Mucosa of stomach (tissue), 1 donor: ENCODE results near the gene ASZ1.
"Not testable (repeated sequence)": the region's sequence is repeated elsewhere in the genome, so short reads cannot be mapped to it uniquely, and the experiment has no call there.

Source experiments
- H3K27me3 ChIP-seq: one replicate; pipeline ENCODE4 v1.7.0; 2013; ENCODE audit warnings: mild to moderate bottlenecking, low read length; ENCODE audit not compliant: control insufficient read depth, insufficient read depth
- H3K36me3 ChIP-seq: one replicate; pipeline ENCODE4 v1.7.0; 2013; ENCODE audit warnings: low read length; ENCODE audit not compliant: control insufficient read depth, insufficient read depth
- H3K4me1 ChIP-seq: one replicate; pipeline ENCODE4 v1.7.0; 2013; ENCODE audit warnings: mild to moderate bottlenecking, low read length; ENCODE audit not compliant: control insufficient read depth, insufficient read depth
- H3K4me3 ChIP-seq: one replicate; pipeline ENCODE4 v1.7.0; 2013; ENCODE audit warnings: low read length
- H3K9ac ChIP-seq: one replicate; pipeline ENCODE4 v1.7.0; 2013; ENCODE audit warnings: mild to moderate bottlenecking, low read length, moderate library complexity
- H3K9me3 ChIP-seq: one replicate; pipeline ENCODE4 v1.7.0; 2013; ENCODE audit warnings: mild to moderate bottlenecking, low read length, moderate library complexity; ENCODE audit not compliant: control insufficient read depth
- donor health status: Pancreatic carcinoma.

Gene ASZ1

DNA sequence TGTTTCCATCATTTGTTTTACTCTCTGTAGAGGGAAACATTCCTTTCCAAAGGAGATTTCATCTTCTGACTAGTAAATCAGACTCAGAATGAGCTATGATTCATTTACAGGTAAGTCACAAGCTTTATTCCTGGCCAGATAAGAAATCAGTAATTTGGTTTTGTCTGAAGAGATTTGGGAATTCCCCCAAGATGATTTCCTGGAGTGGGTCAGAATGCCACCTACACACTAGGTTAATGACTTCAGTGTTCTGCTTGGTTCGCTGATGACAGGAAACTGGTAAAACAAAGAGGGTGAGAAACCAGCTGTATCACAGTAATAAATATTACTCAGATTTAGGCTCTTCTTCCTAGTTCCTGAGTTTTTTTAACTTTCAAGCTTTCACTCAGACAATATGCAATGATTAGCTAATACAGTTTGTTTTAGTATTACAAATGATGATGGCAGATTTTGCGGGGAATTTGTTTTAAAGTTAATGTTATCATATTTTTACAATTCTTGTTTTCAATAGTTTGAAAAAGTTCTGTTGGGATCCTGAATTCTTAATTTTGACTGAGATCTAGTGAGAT, 8.3 kb upstream of the ASZ1 start:
- Histone ChIP-seq H3K9me3 (no peaks in the 10 kb centered on the region), H3K9ac (no peak overlapping the region), H3K27me3 (no peaks in the 10 kb centered on the region), H3K4me1 (no peaks in the 10 kb centered on the region), H3K36me3 (no peaks in the 10 kb centered on the region), H3K4me3 (no peak overlapping the region)

DNA sequence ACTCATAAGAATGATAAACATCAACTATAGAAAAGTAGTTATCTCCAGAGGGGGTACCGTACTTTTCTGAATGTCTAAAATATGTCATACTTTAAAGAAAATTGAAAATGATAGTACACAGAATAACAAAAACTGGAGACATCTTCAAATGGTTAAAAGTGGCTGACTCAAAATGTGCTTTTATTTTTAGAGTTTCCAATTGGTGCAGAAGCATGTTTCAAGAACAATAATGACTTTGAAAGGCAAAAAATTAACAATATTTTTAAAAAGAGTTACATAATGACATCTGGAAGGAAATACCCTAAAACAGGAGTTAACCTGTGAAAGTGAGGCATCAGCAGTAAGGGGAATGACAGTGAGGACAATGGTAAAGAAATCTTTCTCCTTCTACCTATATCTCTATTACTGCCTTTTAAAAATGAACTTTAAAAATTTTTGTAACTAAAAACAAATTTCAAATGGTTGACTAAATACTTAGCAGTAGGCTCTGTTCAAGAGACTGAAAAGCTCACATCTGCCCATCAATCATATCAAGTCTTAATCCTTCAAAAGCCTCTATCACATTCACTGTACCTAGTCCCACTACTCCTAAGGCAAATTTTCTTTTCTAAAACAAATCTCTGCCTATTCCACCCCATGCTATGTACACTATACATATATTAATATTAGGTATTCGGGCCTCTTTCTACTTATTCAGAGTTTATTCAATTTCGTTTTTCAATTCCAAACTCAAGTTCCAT, 3.0 kb downstream of the ASZ1 start:
- H3K4me3 ChIP-seq = no peak overlapping the region
- H3K9me3 ChIP-seq = no peaks in the 10 kb centered on the region
- H3K4me1 ChIP-seq = no peaks in the 10 kb centered on the region
- no peaks in the 10 kb centered on the region for H3K36me3 ChIP-seq
- H3K9ac ChIP-seq = no peak overlapping the region
- no peaks in the 10 kb centered on the region for H3K27me3 ChIP-seq

DNA sequence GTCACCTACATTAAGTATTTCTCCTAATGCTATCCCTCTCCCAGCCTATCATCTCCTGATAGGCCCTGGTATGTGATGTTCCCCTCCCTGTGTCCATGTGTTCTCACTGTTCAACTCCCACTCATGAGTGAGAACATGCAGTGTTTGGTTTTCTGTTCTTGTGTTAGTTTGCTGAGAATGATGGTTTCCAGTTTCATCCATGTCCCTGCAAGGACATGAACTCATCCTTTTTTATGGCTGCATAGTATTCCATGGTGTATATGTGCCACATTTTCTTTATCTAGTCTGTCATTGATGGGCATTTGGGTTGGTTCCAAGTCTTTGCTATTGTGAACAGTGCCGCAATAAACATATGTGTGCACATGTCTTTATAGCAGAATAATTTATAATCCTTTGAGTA, 12.7 kb downstream of the ASZ1 start:
- H3K4me3 ChIP-seq, H3K9me3 ChIP-seq, H3K9ac ChIP-seq, H3K36me3 ChIP-seq, H3K27me3 ChIP-seq, H3K4me1 ChIP-seq: not testable (repeated sequence)

DNA sequence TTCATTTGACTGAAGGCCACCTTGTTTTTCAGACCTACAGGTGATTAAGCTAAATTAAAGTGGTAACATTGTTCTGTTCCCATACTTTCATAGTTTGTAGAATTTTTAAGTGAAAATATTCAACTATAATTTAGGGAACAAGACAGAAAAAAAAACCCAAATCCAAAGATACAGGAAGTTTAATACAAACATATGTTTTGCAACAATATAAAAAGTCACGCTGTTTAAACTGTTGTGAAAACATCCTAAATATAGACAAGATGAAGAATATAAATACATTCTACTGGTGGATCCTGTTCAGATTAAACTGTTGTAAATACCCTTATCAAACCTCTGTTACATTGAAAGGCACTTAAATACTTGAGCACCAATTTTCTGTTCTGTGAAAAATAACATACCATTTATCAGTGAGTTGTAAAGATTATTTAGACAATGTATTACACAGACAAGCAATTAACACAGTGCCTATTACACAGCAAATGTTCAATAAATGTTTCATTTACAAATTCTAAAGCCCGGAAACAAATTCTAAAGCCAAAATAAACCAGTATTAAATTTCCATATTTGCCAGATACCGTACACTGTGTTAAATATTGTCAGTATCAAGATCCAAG, 14.2 kb downstream of the ASZ1 start:
- Histone ChIP-seq H3K27me3 (no peaks in the 10 kb centered on the region), H3K36me3 (no peaks in the 10 kb centered on the region), H3K4me1 (no peaks in the 10 kb centered on the region), H3K9me3 (no peaks in the 10 kb centered on the region), H3K4me3 (no peak overlapping the region), H3K9ac (no peak overlapping the region)

DNA sequence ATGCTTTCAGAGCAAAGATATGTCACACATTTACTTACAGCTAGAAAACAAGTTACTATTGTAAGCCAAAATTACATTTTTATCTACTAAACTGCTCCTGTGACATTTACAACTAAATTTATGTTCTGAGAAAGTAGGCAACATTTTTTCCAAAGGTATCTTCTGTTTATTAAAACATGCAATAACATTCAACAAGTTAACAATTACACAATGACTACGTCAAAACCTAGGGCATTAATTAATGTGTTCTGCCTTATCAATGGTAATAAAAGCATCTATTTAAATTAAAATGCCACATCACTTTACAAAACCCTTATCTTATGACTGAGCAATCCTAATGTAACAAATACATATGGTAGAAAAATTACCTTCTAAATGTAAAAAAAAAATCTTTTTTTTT, 14.9 kb downstream of the ASZ1 start:
- H3K4me3 ChIP-seq = no peak overlapping the region
- H3K9me3 ChIP-seq = no peaks in the 10 kb centered on the region
- no peaks in the 10 kb centered on the region for H3K4me1 ChIP-seq
- no peaks in the 10 kb centered on the region for H3K27me3 ChIP-seq
- no peak overlapping the region for H3K9ac ChIP-seq
- no peaks in the 10 kb centered on the region for H3K36me3 ChIP-seq

DNA sequence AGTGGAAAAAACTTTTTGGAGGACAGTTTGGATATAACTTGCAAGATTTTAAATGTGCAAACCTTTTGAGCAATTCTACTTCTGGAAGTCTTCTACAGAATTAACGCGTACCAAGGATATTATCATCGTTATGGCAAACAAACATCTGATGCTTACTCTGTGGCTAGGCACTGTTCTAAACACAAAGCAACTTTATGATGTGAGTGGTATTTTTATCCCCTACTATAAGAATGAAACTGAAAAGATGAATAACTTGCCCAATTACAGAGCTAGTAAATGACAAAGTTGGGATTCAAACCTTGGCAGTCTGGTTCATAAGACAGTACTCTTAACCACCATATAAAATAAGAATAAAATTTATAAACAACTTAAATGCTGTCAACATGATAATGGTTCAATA, 15.8 kb downstream of the ASZ1 start:
- H3K36me3 ChIP-seq = no peaks in the 10 kb centered on the region
- H3K27me3 ChIP-seq = no peaks in the 10 kb centered on the region
- H3K4me1 ChIP-seq = no peaks in the 10 kb centered on the region
- H3K9me3 ChIP-seq = no peaks in the 10 kb centered on the region
- no peak overlapping the region for H3K9ac ChIP-seq
- no peak overlapping the region for H3K4me3 ChIP-seq

DNA sequence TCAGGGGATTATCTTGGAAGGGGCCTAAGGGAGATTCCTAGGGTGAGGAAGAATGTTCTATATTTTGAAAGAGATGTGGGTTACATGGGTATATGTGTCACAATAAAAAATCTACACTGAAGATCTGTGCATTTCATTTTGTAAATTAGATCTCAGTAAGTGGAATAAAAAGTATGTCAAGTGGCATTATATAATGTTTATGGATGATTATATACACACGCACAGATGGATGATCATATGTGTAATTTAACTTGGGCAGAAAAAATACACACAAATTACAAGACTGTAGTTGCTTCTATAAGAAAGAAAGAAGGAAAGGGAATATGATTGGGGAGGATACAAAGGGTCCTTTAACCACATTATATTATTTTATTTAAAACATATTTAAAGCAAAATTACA, 18.5 kb downstream of the ASZ1 start:
- no peaks in the 10 kb centered on the region for H3K27me3 ChIP-seq
- H3K9ac ChIP-seq = no peak overlapping the region
- no peaks in the 10 kb centered on the region for H3K4me1 ChIP-seq
- H3K4me3 ChIP-seq = no peak overlapping the region
- H3K36me3 ChIP-seq = no peaks in the 10 kb centered on the region
- no peaks in the 10 kb centered on the region for H3K9me3 ChIP-seq

DNA sequence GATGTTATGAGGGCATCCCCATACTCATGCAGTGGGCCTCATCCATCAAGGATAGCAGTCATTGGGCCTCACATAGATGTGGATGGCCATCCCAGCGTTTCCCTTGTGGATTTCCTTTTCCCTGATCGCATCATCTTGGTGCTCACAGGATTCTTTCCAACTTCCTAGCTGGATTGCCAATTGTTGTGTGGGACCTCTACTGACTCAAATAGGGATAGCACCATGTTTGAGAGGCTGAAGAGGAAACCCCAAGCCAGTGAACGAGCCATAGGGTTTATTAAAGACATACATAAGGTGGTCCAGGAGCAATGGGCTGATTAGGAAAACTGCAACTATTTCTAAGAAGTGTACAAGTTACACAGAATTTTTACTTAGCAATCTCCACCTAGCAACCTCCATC, 21.8 kb downstream of the ASZ1 start:
- Histone ChIP-seq H3K36me3 (no peaks in the 10 kb centered on the region), H3K27me3 (no peaks in the 10 kb centered on the region), H3K9me3 (no peaks in the 10 kb centered on the region), H3K4me3 (no peak overlapping the region), H3K4me1 (no peaks in the 10 kb centered on the region), H3K9ac (no peak overlapping the region)

DNA sequence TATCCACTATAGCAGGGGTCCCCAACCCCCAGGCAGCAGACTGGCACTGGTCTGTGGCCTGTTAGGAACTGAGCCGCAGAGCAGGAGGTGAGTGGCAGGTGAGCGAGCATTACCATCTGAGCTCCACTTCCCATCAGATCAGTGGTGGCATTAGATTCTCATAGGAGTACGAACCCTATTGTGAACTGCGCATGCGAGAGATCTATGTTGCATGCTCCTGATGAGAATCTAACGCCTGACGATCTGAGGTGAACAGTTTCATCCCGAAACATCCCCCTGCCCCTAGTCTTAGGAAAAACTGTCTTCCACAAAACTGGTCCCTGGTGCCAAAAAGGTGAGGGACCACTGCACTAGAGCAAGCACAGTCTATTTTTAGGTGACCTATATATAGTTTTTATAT, 23.6 kb downstream of the ASZ1 start:
- Histone ChIP-seq H3K4me1 (no peaks in the 10 kb centered on the region), H3K36me3 (no peaks in the 10 kb centered on the region), H3K27me3 (no peaks in the 10 kb centered on the region), H3K9ac (no peak overlapping the region), H3K9me3 (no peaks in the 10 kb centered on the region), H3K4me3 (no peak overlapping the region)

DNA sequence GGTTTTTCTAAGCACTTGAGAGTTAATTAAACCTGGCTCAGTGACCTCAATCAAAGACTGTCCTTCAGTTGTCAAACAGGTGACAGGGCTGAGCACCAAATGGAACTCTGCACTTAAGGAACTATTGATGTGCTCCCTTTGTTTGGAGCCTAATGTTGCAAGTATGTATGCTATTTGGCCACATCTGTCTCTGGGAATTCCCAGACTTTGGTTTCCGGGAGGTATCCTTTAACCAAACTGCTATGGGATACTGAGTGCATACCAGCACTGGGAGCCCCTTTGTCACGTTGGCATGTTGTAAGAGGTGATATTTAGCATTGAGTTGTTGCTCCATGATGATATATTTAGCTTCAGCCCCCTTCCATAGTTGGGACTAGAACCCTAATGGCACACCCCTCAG, 25.2 kb downstream of the ASZ1 start:
- H3K36me3 ChIP-seq = no peaks in the 10 kb centered on the region
- H3K4me3 ChIP-seq = no peak overlapping the region
- no peaks in the 10 kb centered on the region for H3K4me1 ChIP-seq
- H3K27me3 ChIP-seq = no peaks in the 10 kb centered on the region
- H3K9me3 ChIP-seq = no peaks in the 10 kb centered on the region
- no peak overlapping the region for H3K9ac ChIP-seq

DNA sequence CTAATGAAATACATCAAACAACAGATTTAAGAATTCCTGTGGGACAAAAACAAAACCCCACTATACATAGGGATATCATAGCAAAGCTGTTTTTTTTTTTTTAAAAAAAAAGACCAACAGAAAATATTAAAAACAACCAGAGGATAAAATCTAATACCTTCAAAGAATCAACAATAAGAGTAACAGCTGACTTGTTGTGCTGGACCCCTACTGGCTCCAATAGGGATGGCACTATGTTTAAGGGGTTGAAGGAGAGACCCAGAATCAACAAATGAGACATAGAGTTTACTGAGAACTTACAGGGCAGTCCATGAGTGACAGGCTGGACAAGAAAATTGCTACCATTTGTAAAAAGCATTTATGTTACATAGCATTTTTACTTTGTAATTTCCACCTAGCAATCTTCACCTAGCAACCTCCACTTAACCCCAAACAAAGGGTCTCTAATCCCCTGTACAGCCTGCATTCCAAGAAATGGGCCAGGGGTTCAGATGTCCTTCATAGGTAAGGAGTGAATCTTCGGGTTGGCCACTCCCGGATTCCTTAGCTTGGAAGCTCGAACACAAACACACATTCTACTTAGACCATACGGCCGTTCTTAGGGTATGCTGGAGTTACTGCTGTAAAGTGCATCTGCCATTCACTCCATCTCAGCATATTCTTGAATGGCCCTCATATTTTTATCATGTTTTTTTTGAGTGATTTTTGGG, 25.8 kb downstream of the ASZ1 start:
- Histone ChIP-seq H3K9ac (no peak overlapping the region), H3K36me3 (no peaks in the 10 kb centered on the region), H3K4me1 (no peaks in the 10 kb centered on the region), H3K4me3 (no peak overlapping the region), H3K9me3 (no peaks in the 10 kb centered on the region), H3K27me3 (no peaks in the 10 kb centered on the region)

DNA sequence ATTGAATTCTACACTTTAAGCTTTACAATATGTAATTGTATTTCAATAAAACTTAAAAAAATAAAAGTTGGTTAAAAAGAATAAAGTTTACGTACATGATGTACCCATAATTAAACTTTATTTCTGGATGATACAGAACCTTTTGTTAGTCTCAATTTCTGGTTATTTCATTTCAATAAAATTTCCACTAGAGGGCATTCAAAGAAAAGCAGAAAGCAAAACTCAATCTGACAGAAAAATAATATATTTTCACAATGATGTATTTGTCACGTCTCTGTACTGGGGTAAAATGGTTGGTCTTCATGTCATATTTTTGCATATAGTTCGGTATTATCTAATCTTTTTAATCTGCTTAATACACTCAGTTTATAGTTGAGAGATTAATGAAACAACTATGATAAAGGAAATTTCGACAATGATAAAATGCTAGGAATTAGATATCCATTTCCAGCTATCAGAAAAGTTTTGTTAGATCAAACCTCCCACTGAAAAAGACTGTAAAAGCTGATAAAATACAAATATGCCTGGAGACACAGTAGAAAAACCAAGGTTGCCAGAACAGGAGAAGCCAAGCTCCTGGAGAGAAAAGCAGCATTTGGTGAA, 27.4 kb downstream of the ASZ1 start:
- H3K4me3 ChIP-seq = no peak overlapping the region
- no peak overlapping the region for H3K9ac ChIP-seq
- no peaks in the 10 kb centered on the region for H3K4me1 ChIP-seq
- no peaks in the 10 kb centered on the region for H3K9me3 ChIP-seq
- no peaks in the 10 kb centered on the region for H3K36me3 ChIP-seq
- H3K27me3 ChIP-seq = no peaks in the 10 kb centered on the region
